ENCODE measurements around the gene CAP2.

CAP2 gene

DNA sequence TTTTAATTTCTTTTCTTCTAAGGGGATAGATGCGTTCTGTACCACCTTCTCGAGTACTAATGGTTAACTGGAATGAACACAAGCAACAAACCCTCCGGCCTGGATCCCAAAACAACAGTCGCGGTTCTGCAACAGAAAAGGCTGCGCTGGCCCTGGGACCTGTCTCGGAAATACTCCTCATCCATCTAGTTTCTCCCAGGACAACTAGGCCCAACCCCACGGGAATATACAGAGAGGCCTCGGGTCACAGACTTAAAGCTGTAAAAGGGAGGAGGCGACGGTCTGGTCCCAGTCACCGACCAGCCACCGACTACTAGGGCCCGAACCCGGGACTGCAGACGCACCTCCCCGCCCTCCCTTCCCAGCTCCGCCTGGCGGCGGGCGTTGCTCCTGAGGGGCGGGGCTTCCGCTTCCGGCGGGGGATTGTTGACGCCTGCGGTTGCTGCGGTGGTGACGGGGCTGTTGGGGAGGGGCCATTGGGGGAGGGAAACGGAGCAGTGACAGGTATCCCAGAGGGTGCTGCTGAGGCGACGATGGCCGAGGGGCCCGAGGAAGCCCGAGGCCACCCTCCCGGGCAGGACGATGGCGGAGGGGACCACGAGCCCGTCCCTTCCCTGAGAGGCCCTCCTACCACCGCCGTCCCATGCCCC lies 206.6 kb downstream of the CAP2 start, which contains the start of gene FAM8A1:
FAM8A1 (plus strand) TSS at position 426 of the 650 bp plus-strand sequence; CDS start at position 534, 108 bp downstream.
- peak within 1 kb of the TSS; percentile 86 for H3K4me2 ChIP-seq
- H3K4me3 ChIP-seq (IDR thresholded peaks at IDR 0.05; ENCODE audit: insufficient read depth, low read depth, low read length): no peak within 1 kb of the TSS
- H2AFZ ChIP-seq (ENCODE audit: low read depth): peak within 1 kb of the TSS; percentile 78
- peaks cover 16% of the 10 kb centered on the region for H3K4me1 ChIP-seq (ENCODE audit: low read depth, poor library complexity, severe bottlenecking)
- peak within 1 kb of the TSS; percentile 95 for H3K9ac ChIP-seq
- no peaks in the 10 kb centered on the region for H4K20me1 ChIP-seq (ENCODE audit: insufficient read depth)
- H3K79me2 ChIP-seq (ENCODE audit: insufficient read depth, low read depth): peaks cover 15% of the 10 kb centered on the region; the same call in 1 of the 2 replicates
- no peaks in the 10 kb centered on the region for H3K36me3 ChIP-seq (ENCODE audit: insufficient read depth)
- TF ChIP-seq CTCF (conservative IDR thresholded peaks at IDR 0.05; ENCODE audit: low read depth, low read length): 0 out of 2 replicates have a peak, but pooled peaks have one; percentile 16
- peak within 1 kb of the TSS; percentile 93 for H3K27ac ChIP-seq
- H3K27me3 ChIP-seq (ENCODE audit: insufficient read depth, low read depth): no peaks in the 10 kb centered on the region

DNA sequence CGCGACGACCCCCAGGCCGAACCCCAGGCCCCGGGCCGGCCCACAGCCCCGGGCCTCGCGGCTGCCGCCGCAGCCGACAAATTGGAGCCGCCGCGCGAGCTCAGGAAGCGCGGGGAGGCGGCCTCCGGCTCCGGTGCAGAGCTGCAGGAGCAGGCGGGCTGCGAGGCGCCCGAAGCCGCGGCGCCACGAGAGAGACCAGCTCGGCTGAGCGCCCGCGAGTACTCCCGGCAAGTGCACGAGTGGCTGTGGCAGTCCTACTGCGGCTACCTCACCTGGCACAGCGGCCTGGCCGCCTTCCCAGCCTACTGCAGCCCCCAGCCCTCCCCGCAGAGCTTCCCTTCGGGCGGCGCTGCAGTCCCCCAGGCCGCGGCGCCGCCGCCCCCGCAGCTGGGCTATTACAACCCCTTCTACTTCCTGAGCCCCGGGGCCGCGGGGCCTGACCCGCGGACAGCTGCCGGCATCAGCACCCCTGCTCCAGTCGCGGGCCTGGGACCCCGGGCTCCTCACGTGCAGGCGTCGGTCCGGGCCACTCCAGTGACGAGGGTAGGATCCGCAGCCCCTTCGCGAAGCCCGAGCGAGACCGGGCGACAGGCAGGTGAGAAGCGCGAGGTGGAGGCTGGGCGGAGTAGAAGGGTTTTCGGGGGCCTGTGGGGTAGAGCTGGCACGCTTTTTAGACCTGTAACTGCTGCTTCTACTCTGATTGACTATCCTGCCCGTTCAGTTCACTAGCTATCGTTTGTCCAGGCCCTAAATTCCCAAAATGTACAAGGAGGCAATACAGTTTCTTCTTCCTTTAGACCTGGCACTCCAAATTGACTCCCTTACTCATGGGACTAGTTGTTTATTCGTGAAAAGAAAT lies 207.4 kb downstream of the CAP2 start:
- TF ChIP-seq CTCF (conservative IDR thresholded peaks at IDR 0.05; ENCODE audit: low read depth, low read length): no peak
- Histone ChIP-seq H3K4me1 (ENCODE audit: low read depth, poor library complexity, severe bottlenecking) (peaks cover 16% of the 10 kb centered on the region), H3K4me3 (IDR thresholded peaks at IDR 0.05; ENCODE audit: insufficient read depth, low read depth, low read length) (no peak overlapping the region), H2AFZ (ENCODE audit: low read depth) (peak overlapping the region; percentile 78), H4K20me1 (ENCODE audit: insufficient read depth) (no peaks in the 10 kb centered on the region), H3K27ac (peak overlapping the region; percentile 93), H3K36me3 (ENCODE audit: insufficient read depth) (no peaks in the 10 kb centered on the region), H3K9ac (peak overlapping the region; percentile 95), H3K79me2 (ENCODE audit: insufficient read depth, low read depth) (peaks cover 15% of the 10 kb centered on the region; the same call in 1 of the 2 replicates), H3K27me3 (ENCODE audit: insufficient read depth, low read depth) (no peaks in the 10 kb centered on the region), H3K4me2 (peak overlapping the region; percentile 86)

- Histone ChIP-seq H3K4me2 (peak overlapping the region; percentile 86), H4K20me1 (ENCODE audit: insufficient read depth) (no peaks in the 10 kb centered on the region), H2AFZ (ENCODE audit: low read depth) (peak overlapping the region; percentile 78), H3K36me3 (ENCODE audit: insufficient read depth) (no peaks in the 10 kb centered on the region), H3K4me3 (IDR thresholded peaks at IDR 0.05; ENCODE audit: insufficient read depth, low read depth, low read length) (no peak overlapping the region), H3K9ac (peak overlapping the region; percentile 95), H3K4me1 (ENCODE audit: low read depth, poor library complexity, severe bottlenecking) (peaks cover 16% of the 10 kb centered on the region), H3K27me3 (ENCODE audit: insufficient read depth, low read depth) (no peaks in the 10 kb centered on the region), H3K27ac (peak overlapping the region; percentile 93), H3K79me2 (ENCODE audit: insufficient read depth, low read depth) (peaks cover 15% of the 10 kb centered on the region; the same call in 1 of the 2 replicates)
- TF ChIP-seq CTCF (conservative IDR thresholded peaks at IDR 0.05; ENCODE audit: low read depth, low read length): no peak
Observed at GRCh38 chr6:17601386-17601703, 207.9 kb downstream of the CAP2 start.

GRCh38 chr6:17602888-17603287 lies 209.5 kb downstream of the CAP2 start:
- H3K4me3 ChIP-seq (IDR thresholded peaks at IDR 0.05; ENCODE audit: insufficient read depth, low read depth, low read length): no peak overlapping the region
- H2AFZ ChIP-seq (ENCODE audit: low read depth): no peak overlapping the region
- H3K27me3 ChIP-seq (ENCODE audit: insufficient read depth, low read depth): no peaks in the 10 kb centered on the region
- H4K20me1 ChIP-seq (ENCODE audit: insufficient read depth): no peaks in the 10 kb centered on the region
- no peaks in the 10 kb centered on the region for H3K36me3 ChIP-seq (ENCODE audit: insufficient read depth)
- no peak overlapping the region for H3K9ac ChIP-seq
- no peak overlapping the region for H3K27ac ChIP-seq
- H3K4me1 ChIP-seq (ENCODE audit: low read depth, poor library complexity, severe bottlenecking): peaks cover 16% of the 10 kb centered on the region
- no peak overlapping the region for H3K4me2 ChIP-seq
- no peak for TF ChIP-seq CTCF (conservative IDR thresholded peaks at IDR 0.05; ENCODE audit: low read depth, low read length)
- H3K79me2 ChIP-seq (ENCODE audit: insufficient read depth, low read depth): peaks cover 15% of the 10 kb centered on the region; the same call in 1 of the 2 replicates
